Middle frontal gyrus (tissue), 1 donor: Measurements from ENCODE around the gene KLHL29.

Source experiments
- DNase-seq: peaks from one replicate; pipeline ENCODE4 v3.0.0-alpha.2; 2015; ENCODE audit warnings: low spot score; ENCODE audit errors: extremely low spot score

Gene KLHL29

DNA sequence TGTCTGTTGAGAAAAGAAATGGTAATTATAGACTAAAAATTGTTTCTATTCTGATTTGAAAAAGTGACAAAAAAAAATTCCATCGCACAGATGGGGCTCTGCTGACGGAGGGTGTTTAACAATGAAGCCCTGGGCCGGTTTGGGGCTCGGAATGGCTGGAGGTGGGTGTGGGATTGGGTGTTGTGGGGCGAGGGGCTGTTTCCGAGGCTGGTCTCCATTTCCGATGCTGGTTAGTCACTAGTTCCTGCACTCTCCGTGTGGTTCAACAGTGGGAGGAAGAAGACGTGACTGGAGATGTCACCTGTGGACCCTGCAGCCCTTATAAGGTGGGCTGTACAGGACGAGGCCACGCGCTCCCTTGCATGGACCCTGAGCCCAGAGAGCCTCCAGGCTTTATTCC, 143.2 kb downstream of the KLHL29 start:
- DNase-seq: no peak

GRCh38 chr2:23528690-23529089, 143.7 kb downstream of the KLHL29 start:
- DNase-seq: no peak

GRCh38 chr2:23529659-23530058, 144.7 kb downstream of the KLHL29 start:
- DNase-seq: no peak

GRCh38 chr2:23530206-23530908, 145.4 kb downstream of the KLHL29 start:
- DNase-seq: no peak

DNA sequence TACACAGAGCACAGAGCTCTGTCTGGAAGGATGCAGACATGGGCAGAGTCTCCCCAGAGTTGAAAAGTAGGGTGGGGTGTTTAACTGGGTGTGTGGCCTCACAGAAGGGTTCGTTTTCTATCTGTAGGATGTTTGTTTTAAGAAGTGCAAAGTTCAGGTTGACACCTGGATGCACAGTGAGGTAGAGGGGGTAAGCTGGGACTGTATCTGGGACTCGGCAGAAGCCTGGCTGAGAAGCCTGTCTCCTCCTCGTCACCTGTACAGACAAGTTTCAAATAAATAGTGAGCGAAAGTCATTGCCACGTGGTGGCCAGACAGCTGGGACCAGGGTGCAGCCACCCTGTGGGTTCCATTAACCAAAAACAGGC, 145.9 kb downstream of the KLHL29 start:
- no peak for DNase-seq

GRCh38 chr2:23531280-23531679, 146.3 kb downstream of the KLHL29 start:
- DNase-seq: no peak

- DNase-seq: no peak
Observed at GRCh38 chr2:23531881-23532280, 146.9 kb downstream of the KLHL29 start.

DNA sequence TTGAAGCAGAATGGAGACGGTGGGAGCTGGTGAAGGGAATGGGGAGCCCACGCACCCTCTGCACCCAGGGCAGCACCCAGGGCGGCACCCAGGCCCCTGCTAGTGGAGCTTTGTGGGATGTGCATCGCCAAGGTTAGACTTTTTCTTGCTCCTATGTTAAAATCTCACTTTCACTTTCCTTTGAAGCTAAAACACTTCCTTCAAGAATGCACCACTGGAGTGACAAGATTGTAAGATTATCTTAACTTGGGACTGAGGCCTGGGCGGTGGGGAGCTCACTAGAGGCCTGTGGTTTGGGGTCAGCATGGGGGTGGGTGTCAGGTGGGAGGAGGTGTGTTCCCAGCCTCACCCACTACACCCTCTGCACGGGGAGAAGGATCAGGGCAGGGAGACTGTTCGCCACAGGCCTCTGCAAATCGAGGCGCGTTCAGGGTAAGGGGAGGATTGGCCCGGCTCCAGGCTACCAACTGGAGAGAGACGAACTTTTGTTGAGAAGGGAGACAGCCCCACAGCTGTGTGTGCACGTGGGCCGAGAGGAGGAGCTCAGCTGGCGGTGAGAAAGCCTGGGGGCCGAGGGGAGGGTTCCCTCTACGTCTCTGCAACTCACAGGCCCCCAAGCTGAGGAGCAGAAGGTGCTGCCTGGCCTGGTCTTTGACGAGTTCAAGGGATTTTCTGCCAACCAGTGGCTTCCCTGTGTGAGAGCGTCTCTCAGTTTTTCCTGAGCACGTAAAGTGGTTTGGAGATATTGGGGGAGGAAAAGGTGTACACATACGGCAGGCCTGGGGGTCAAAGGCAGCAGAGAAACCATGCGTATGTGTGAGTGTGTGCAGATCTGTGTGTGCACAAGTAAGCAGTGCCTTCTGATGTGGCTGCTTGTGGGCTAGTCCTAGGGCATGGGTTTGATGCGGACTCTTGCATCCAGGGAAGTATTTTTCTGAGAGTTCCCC, 147.7 kb downstream of the KLHL29 start:
- DNase-seq: no peak

DNA sequence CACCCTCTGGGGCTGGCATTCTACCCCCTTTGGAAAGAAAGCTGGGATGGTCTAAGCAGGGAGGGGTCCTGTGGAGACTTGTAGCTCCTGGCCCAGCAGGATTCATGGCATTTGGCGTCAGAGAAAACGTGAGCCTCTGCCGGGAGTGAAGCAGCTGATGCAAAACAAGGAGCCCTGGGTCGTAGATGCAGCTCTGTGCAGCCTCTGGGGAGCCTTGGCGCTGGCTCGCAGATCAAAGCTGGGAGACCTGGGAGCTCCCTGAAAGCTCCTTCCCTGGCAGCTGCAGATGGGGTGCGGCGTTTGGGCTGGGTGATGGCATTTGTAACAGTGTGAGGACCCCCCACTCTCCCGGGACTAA, 148.3 kb downstream of the KLHL29 start:
- no peak for DNase-seq

DNA sequence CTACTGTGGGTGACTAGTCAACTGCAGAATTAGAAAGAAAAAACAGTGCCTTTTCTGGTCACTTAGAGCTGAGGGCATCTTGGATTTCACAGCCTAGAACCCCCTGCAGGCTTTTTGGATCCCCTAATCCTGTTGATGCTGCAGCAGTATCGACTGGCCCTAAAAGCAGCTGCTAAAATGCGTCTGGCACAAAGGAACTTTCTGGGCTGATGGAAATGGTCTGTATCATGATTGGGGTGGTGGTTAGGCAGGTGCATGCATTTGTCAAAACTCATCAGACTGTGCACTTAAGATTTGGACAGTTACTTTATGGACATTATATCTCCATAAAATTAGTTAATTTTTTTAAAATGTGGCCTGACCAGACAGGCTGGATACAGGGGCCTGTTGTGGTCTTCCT, 149.8 kb downstream of the KLHL29 start:
- no peak for DNase-seq

GRCh38 chr2:23536326-23536725, 151.3 kb downstream of the KLHL29 start:
- no peak for DNase-seq

DNA sequence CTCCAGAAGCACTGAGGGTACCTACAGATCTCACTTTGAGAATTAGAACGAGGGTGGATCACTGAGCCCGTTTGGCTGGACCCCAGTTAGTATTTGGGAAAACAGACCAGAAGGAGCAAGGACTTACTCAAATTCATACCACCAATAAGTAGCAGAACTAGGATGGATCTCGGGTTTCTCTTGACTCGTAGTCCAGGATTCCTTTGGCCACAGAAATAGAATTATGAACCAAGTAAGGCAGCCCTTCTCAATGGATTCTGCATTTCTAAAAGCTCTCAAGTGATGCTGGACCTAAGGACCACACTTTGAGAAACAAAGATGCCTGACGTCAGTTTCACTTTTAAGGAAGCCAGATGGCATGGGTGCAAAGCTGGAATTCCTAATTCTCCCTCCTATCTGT, 153.0 kb downstream of the KLHL29 start:
- no peak for DNase-seq

DNA sequence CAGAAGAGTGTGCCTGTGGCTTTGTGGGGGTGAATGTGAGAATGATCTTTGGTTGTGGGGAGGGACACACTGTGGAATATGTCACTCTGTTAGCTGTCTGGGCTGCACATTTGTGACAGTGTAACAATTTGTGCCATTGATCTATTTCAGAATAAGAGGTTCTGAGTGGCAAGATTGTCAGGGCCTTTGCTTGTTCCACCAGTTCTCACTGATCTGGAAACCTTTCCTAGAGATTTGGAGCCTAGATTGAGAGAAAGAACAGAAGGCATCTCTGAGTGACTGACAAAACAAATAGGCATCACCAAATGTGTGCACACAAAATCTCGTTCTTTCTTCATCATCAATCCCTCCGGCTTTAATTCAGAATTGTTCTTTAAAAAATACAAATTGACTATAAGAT, 153.6 kb downstream of the KLHL29 start:
- DNase-seq: no peak

GRCh38 chr2:23540804-23541360, 155.9 kb downstream of the KLHL29 start:
- DNase-seq: no peak

GRCh38 chr2:23541503-23542229, 156.7 kb downstream of the KLHL29 start:
- DNase-seq: no peak

- DNase-seq: no peak
Observed at GRCh38 chr2:23542230-23542789, 157.3 kb downstream of the KLHL29 start.

DNA sequence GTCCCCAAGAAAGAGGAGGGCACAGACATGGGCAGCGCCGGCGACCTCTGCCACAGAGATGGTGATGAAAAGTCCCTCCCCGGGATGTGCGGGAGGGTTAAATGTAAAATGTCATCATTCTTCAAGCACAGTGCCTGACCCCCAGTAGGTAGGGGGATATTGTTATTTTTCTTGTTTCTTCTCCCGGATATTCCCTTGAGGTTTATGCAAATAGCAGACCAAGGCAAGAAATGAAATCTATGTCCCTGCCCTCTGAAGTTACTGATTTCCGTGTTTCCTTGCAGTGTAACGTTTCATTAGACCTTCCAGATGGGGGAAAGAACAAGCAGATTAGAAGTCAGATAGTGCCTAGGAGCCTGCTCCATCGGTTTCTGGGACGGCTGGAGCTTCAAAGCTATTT, 158.3 kb downstream of the KLHL29 start:
- DNase-seq: no peak

GRCh38 chr2:23543728-23544127, 158.7 kb downstream of the KLHL29 start:
- no peak for DNase-seq

DNA sequence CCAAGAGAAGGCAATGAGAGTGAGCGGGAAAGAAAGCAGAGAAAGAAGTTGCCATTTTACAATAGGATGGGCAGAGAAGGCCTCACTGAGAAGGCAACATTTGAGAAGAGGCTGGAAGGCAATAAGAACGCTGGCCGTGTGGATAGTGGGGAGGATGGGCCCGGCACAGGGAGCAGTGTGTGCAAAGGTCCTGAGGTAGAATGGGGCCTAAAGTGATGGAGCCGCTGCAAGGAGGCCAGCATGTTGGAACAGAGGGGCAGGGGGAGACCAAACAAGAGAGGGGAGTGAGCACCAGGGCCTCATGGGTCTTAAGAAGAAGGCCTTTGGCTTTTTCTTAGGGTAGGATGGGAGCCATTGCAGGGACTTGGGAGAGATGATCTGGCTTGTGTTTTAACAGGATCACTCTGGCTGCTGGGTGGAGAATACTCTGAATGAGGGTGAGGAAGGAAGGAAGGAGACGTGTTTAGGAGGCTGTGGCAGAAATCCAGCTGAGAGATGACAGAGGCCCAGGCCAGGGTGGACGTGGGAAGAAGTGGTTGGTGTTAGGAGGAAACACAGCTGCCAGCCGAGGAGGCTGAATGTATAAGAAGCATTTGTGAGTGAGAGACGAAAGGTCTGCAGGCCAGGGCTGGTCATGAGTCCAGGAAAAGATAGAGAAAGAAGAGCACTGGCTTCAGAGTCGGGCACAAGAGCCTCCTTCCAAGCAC, 159.8 kb downstream of the KLHL29 start:
- DNase-seq: no peak

- no peak for DNase-seq
Observed at GRCh38 chr2:23545396-23545795, 160.4 kb downstream of the KLHL29 start.

DNA sequence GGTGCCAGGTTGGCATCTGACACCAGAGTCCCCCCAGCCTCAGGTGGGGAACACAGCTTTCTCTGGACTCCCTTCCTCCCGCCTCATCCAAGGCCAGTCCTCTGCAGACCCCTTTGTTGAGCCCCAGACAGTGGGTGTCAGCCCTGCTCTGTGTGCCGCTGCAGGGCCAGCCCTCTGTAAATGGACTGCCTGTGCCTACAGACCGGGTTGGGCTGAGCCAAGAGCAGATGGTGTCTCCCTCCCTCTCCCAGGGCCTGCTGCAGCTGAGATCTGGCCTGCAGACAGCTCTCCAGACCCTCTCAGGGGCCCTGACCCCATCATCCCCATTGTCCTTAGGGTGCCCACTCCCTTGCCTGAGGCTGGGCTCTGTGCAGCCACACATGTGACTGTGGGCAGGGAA, 160.8 kb downstream of the KLHL29 start:
- no peak for DNase-seq
